Tibial nerve (tissue), 4 donors: ENCODE results near the gene CLDN10. TPM values are rescaled to one million over a fixed set of nuclear protein-coding genes. Genes with fewer than 3 reads are reported as not detected.
"Not testable (repeated sequence)": the region's sequence is repeated elsewhere in the genome, so short reads cannot be mapped to it uniquely, and the experiment has no call there.

Experiments used
- DNase-seq, 2 donors: peaks; one replicate each; pipeline ENCODE4 v3.0.0-alpha.2; 2019; ENCODE audit warnings: low spot score in 2 of 2
- H3K27ac ChIP-seq, 4 donors: fragments of 200-600 bp; sonication (generic) in 3 of 4; one replicate each; pipeline ENCODE4 v1.5.1; 2017 to 2019; ENCODE audit warnings: mild to moderate bottlenecking in 1 of 4
- H3K27me3 ChIP-seq, 2 donors: fragments of 200-600 bp; sonication (generic) in 1 of 2; one replicate each; pipeline versions ENCODE4 v1.5.1 to v1.6.0; 2017 to 2019
- H3K36me3 ChIP-seq, 3 donors: fragments of 200-600 bp; sonication (generic); one replicate each; pipeline ENCODE4 v1.5.1; 2018 to 2019
- H3K4me1 ChIP-seq, 4 donors: fragments of 200-600 bp; sonication (generic) in 3 of 4; one replicate each; pipeline ENCODE4 v1.5.1; 2017 to 2019
- H3K4me3 ChIP-seq, 4 donors: fragments of 200-600 bp; sonication (generic) in 3 of 4; one replicate each; pipeline ENCODE4 v1.5.1; 2017 to 2019; ENCODE audit warnings: mild to moderate bottlenecking in 1 of 4, moderate library complexity in 1 of 4
- H3K9me3 ChIP-seq, 4 donors: fragments of 200-600 bp; sonication (generic) in 3 of 4; one replicate each; pipeline ENCODE4 v1.5.1; 2017 to 2019
- CTCF ChIP-seq, 5 experiments: fragments of 200-600 bp in 3 of 5; fragments of 450-650 bp in 2 of 5; sonication (generic) in 3 of 5; IDR thresholded peaks; one replicate each; pipeline ENCODE4 v1.5.1; 2016 to 2019; ENCODE audit warnings: antibody characterized with exemption in 5 of 5, mild to moderate bottlenecking in 3 of 5, moderate library complexity in 2 of 5
- EP300 ChIP-seq, 2 donors: sonication (generic); formaldehyde crosslinking; IDR thresholded peaks; one replicate each; pipeline ENCODE4 v1.6.1; 2017; ENCODE audit warnings: antibody characterized with exemption in 2 of 2, mild to moderate bottlenecking in 1 of 2
- POLR2A ChIP-seq, 2 donors: fragments of 450-650 bp; IDR thresholded peaks; one replicate each; pipeline ENCODE4 v1.6.1; 2017; ENCODE audit warnings: antibody characterized with exemption in 2 of 2, mild to moderate bottlenecking in 2 of 2, moderate library complexity in 2 of 2
- WGBS, 2 donors: methylation state at CpG; one replicate each; pipeline ENCODE4 v1.1.5; 2018; 5-methylcytosine and 5-hydroxymethylcytosine counted together
- total RNA-seq, 4 donors: library from RNA; depleted of rRNA; stranded (reverse); fragments of >200 nt; gene quantifications; one replicate each; pipeline ENCODE4 v1.1.0, GENCODE V29; 2016

CLDN10 gene
- total RNA-seq, 4 donors from 2014 or later = 0.44 TPM; not detected in 3

- TF ChIP-seq EP300 (IDR thresholded peaks at IDR 0.05) = no peak
- no peak for TF ChIP-seq CTCF (IDR thresholded peaks at IDR 0.05)
- no peak for TF ChIP-seq POLR2A (IDR thresholded peaks at IDR 0.05)
- 72 to 73% methylated on average over 3 of the region's 3 CpGs for WGBS, 2 donors
Measured at GRCh38 chr13:95564091-95564490, 11.6 kb downstream of the CLDN10 start.

GRCh38 chr13:95564733-95565291 is 12.3 kb downstream of the CLDN10 start:
- no peak for TF ChIP-seq POLR2A (IDR thresholded peaks at IDR 0.05)
- TF ChIP-seq CTCF (IDR thresholded peaks at IDR 0.05) = no peak
- no peak for TF ChIP-seq EP300 (IDR thresholded peaks at IDR 0.05)
- no peak for DNase-seq
- no peak overlapping the region for H3K27ac ChIP-seq
- H3K4me3 ChIP-seq = no peak overlapping the region
- 38 to 41% methylated on average over 5 of the region's 5 CpGs for WGBS, 2 donors
- H3K27me3 ChIP-seq = no peaks in the 10 kb centered on the region
- H3K36me3 ChIP-seq = no peaks in the 10 kb centered on the region
- peaks cover 0 to 5% (median 0%) of the 10 kb centered on the region in 4 donors for H3K9me3 ChIP-seq
- H3K4me1 ChIP-seq = no peaks in the 10 kb centered on the region

More at GRCh38 chr13:95564091-95564490, 11.6 kb downstream of the CLDN10 start:
- no peak for DNase-seq
- Histone ChIP-seq H3K4me3 (no peak overlapping the region), H3K4me1 (no peaks in the 10 kb centered on the region), H3K27me3 (no peaks in the 10 kb centered on the region), H3K36me3 (no peaks in the 10 kb centered on the region), H3K27ac (no peak overlapping the region), H3K9me3 (peaks cover 0 to 5% (median 0%) of the 10 kb centered on the region in 4 donors)

- 100% methylated on average over 1 of the region's 1 CpG for WGBS, 2 donors
- H3K4me3 ChIP-seq, H3K27ac ChIP-seq, H3K4me1 ChIP-seq, H3K36me3 ChIP-seq, H3K9me3 ChIP-seq, DNase-seq, H3K27me3 ChIP-seq: not testable (repeated sequence)
Measured at GRCh38 chr13:95565758-95566157, 13.2 kb downstream of the CLDN10 start.

- no peaks in the 10 kb centered on the region for H3K4me1 ChIP-seq
- H3K27me3 ChIP-seq = no peaks in the 10 kb centered on the region
- H3K4me3 ChIP-seq = no peak overlapping the region
- DNase-seq = no peak
- no peak for TF ChIP-seq EP300 (IDR thresholded peaks at IDR 0.05)
- no peak for TF ChIP-seq CTCF (IDR thresholded peaks at IDR 0.05)
- TF ChIP-seq POLR2A (IDR thresholded peaks at IDR 0.05) = no peak
- 90 to 93% methylated on average over 2 of the region's 2 CpGs for WGBS, 2 donors
- peaks cover 0 to 5% (median 0%) of the 10 kb centered on the region in 4 donors for H3K9me3 ChIP-seq
- H3K36me3 ChIP-seq = no peaks in the 10 kb centered on the region
- H3K27ac ChIP-seq = no peak overlapping the region
Measured at GRCh38 chr13:95568131-95568530, 15.6 kb downstream of the CLDN10 start.

GRCh38 chr13:95570016-95570415 is 17.5 kb downstream of the CLDN10 start:
- Histone ChIP-seq H3K9me3 (peaks cover 0 to 5% (median 0%) of the 10 kb centered on the region in 4 donors), H3K4me1 (no peaks in the 10 kb centered on the region), H3K27me3 (no peaks in the 10 kb centered on the region), H3K36me3 (no peaks in the 10 kb centered on the region), H3K4me3 (no peak overlapping the region), H3K27ac (no peak overlapping the region)
- TF ChIP-seq CTCF (IDR thresholded peaks at IDR 0.05) = no peak
- no peak for TF ChIP-seq EP300 (IDR thresholded peaks at IDR 0.05)
- TF ChIP-seq POLR2A (IDR thresholded peaks at IDR 0.05) = no peak
- no peak for DNase-seq
- 76 to 87% methylated on average over 5 of the region's 5 CpGs for WGBS, 2 donors

- no peaks in the 10 kb centered on the region for H3K4me1 ChIP-seq
- no peak overlapping the region for H3K4me3 ChIP-seq
- no peak overlapping the region for H3K27ac ChIP-seq
- WGBS, 2 donors = 59 to 60% methylated on average over 6 of the region's 6 CpGs
- no peaks in the 10 kb centered on the region for H3K36me3 ChIP-seq
- H3K27me3 ChIP-seq = no peaks in the 10 kb centered on the region
- H3K9me3 ChIP-seq = peaks cover 0 to under 1% (median 0%) of the 10 kb centered on the region in 4 donors
- no peak for DNase-seq
- TF ChIP-seq EP300 (IDR thresholded peaks at IDR 0.05) = no peak
Measured at GRCh38 chr13:95571941-95572340, 19.4 kb downstream of the CLDN10 start.
